Central memory CD4-positive, alpha-beta T cell (primary cell): ENCODE measurements around the gene TOGARAM2.
A peak's percentile ranks its signal among the peaks of the same experiment; 100 is the strongest.

ENCODE experiments used
- DNase-seq: peaks from one replicate; pipeline ENCODE4 v3.0.0; 2022

Gene TOGARAM2

DNA sequence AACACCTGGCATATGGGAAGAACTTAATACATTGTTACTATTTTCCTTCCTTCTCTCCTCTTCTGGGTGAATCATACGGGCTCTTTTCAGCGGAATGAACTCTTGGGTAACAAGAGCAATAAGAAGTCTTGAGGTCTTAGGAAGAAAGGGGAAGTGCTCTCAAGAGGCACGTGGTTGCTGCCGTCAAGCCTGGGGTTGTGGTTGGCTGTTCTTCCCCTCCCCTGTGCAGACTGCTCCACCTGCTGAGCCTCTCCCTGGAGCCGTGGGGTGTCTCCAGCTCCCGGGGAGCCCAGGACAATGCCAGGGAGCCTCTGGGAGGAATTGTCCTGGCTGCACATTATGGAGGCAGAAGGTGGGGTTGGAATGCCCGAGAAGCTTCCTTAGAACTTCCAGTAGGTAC lies 19.4 kb downstream of the TOGARAM2 start:
- peak; percentile 63 for DNase-seq

DNA sequence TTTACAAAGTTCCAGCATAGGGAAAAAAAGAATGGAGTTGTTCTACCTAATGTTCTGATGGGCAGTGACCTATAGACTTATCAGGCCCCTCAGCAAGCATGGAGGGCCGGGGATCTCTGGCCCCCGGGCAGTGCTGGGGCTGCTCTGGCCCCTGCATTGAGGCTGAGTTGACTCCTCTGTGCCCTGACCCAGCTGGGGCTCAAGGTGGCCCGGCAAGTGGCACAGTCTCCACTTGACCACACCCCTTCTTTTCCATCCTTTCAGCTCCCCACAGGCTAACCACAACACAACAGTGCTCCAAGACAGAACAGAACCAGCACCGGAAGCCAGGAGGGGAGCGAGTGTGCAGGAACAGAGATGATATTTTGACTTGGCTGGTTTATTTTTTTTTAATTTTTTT lies 19.9 kb downstream of the TOGARAM2 start:
- DNase-seq = no peak

DNA sequence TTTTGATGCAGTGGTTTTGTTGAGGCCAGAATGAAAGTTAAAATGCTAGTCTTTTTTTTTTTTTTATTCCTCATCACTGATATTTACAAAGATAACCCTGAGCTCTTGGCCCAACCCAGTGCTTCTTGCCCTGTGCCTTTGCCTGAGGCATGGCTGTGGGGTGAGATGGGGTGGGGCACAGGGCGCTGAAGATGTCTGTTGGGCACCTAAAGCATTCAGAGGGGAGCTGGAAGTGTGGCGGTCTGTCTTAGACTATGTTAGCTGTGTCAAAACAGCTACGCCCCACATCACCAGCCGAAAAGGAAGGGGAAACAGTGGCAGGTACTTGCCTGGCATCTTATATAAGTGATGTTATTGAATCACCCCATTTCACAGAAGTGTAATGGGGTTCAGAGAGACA lies 20.7 kb downstream of the TOGARAM2 start:
- peak; percentile 28 for DNase-seq

DNA sequence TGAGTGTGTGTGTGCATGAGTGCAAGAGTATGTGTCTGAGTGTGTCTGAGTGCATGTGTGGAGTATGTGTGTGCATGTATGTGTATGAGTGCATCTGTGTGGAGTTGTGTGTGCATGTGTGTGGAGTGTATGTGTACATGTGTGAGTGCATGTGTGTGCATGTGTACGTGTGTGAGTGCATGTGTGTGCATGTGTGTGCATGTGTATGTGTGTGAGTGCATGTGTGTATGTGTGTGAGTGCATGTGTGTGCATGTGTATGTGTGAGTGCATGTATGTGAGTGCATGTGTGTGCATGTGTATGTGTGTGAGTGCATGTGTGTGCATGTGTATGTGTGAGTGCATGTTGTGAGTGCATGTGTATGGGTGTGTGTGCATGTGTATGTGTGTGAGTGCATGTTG lies 23.7 kb downstream of the TOGARAM2 start:
- no peak for DNase-seq

DNA sequence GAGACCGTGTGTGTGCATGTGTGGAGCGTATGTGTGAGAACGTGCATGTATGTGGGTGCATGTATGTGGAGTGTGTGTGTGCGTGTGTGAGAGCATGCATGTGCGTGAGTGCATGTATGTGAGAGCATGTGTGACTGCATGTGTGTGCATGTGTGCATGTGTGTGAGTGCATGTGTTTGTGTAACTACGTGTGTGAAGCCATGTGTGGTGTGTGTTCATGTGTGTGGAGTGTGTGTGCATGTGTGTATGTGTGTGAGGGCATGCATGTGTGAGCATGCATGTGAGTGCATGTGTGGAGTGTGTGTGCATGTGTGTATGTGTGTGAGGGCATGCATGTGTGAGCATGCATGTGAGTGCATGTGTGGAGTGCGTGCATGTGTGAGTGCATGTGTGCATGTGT lies 24.2 kb downstream of the TOGARAM2 start:
- DNase-seq = no peak

DNA sequence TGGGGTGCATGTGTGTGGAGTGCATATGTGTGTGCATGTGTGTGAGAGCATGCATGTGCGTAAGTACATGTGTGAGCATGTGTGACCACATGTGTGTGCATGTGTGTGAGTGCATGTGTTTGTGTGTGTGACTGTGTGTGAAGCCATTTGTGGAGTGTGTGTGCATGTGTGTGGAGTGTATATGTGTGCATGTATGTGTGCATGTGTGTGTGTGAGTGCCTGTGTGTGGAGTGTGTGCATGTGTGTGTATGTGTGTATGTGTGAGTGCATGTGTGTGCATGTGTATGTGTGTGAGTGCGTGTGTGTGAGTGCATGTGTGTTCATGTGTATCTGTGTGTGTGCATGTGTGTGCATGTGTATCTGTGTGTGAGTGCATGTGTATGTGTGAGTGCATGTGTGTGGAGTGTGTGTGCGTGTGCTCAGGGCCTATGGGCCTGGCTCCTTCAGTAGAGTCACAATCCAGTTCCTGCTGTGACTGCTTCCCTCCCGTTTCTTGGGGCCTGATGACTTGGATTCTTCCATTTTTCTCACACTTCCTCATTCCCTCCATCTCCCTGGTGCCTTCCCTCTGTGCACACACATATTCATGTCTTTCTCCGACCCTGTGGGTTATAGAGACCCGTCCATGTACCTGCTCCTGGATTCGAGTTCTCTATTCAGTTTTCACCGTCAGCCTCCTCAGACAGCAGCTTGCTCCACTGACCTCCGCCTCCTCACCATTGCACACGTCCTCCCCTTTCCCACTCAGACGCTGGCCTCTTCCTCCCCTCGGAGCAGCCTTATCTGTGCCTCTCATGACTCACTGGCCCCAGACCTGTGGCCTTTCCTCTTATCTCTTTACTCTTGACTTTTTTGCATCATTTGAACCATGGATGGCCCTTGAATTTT lies 25.2 kb downstream of the TOGARAM2 start:
- no peak for DNase-seq

DNA sequence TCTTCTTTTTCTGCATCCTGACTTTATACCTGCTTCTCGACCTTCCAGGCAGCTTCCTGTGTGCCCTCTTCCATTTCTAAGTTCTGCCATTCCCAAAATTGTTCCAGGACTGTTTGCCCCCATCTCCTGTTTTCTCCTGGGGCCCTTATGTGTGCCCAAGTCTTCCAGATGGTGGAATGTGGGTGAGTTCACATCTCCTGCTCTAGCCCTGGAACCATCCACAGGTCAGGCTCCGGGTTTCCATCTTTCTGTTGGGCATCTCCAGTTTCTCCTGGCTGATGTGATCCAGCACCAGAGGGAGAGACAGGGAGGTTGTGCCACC lies 25.8 kb downstream of the TOGARAM2 start:
- DNase-seq = no peak

DNA sequence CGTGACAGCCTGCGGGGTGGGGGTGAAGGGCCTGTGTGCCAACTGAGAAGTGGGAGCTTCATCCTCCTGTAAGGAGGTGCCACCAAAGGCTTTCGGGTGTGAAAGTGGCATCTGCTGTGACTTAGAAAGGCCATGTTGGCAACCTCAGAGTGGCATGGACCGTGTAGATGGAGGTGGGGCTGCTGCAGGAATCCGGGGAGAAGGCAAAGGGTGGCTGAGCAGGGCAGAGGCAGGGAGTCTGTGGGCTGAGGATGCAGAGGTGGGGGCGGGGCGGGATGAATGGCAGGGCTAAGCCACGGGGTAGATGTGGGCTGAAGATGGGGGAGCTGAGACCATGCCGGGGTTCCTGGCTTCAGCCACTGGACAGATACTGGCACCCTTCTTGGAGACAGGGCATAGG lies 28.2 kb downstream of the TOGARAM2 start:
- no peak for DNase-seq

DNA sequence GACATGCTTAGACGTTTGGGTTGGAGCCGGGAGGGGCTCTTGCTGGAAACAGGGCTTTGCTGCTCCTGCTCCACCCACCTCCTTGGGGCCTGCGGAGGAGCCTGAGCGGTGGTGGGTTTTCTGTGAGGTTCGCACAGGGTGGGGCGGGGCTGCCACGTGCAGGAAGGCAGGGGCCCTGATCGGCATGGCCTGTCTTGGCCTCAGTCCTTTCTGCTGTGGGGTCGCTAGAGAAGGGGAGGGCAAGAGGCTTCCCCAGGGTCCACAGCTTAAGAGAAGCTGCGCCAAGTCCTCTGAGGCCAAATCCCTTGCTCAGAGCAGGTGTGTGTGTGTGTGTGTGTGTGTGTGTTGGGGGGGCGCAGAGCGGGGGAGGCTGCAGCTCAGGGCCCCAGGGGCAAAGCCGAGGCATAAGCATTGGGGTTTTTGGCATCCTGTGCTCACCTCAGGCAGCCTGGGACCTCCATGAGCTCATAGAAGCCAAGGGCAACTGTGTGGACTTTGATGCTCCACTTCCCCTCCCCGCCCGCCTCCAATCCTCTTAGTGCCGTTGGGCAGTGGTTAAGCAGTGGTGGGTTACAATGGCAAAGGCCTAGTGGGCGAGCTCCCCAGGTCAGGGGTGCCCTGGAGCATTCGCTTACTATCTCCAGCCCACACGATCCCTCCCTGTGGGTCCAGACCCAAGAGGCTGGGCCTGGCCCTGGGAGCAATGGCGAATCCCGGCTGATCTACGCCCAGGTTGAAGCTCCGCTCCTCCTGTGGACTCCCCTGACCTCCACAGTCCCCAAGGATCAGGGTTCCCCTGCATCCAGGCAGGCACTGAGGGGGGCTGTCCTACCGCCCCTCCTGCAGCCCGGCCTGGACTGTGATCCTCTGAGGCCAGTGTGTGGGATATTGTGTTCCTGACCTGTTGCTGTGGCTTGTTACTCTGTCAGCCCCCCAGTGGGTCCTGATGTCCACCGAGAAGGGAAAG lies 28.9 kb downstream of the TOGARAM2 start:
- no peak for DNase-seq

DNA sequence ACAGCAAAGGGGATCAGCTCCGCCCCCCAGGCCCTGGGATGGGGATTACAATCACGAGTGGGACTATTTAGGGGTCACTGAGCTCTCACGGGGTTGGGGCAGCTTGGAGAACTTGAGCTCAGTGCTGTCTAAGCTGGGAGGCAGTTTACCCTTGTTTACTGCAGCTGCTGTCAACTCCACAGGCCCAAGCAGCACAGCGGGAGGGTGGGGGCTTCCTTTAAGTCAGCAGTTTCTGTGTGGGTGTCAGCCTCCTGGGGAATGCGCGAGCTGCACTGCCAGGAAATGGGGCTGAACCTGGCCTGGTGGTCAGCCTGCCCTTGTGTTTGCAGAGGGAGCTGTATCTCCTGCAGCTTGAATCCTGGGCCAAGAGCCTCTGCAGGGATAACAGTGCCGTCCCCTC lies 29.8 kb downstream of the TOGARAM2 start:
- DNase-seq = peak; percentile 57

DNA sequence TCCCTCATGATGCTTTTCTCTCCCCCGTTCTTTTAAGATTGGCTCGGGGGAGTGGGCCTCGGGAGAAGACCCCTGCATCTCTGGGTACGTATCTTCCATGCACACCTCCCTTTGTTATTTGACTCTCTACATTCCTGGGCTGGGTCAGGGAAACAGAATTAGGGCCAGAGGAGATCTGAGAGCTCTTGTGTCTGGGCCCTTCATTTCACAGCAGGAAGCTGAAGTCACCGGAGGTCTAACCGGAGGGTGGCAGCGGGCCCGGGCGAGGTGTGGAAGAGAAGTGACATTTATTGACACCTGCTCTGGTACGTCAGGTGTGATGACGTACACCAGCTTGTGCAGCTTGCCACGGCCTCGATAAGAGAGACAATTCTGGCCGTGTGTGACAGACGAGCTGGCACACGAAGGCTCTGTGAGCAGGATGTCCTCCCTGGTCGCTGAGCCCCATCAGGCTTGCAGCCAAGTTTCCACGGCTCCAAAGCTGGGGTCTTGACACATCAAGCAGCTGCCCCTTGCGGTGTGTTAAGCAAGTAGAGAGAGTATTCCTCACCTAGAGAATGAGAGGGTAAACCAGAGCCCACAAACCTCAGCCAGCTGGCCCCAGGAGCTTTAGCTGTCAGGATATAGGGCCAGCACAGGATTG lies 30.4 kb downstream of the TOGARAM2 start:
- peak; percentile 87 for DNase-seq

DNA sequence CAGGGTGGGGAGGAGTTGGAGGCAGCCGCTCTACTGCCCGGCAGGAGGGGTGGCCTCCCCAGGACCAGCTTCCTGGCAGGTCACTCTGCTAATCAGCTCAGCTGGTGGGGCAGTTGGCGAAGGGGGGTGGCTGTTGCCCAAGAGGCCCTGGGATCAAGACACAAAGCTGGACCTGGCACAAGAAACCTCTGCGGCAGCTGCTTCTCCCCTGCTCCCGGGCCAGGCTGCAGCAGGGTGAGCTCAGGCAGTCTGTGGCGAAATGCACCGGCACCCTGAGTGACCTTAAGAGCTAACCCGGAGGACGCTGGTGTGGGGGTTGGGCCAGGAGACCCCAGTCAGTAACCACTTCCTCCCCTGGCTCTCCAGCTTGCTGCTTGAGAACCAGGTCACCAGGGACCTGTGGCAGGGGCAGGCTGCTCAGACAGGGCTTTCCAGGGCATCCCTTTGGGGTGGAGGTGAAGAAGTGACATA lies 31.1 kb downstream of the TOGARAM2 start:
- peak; percentile 40 for DNase-seq

DNA sequence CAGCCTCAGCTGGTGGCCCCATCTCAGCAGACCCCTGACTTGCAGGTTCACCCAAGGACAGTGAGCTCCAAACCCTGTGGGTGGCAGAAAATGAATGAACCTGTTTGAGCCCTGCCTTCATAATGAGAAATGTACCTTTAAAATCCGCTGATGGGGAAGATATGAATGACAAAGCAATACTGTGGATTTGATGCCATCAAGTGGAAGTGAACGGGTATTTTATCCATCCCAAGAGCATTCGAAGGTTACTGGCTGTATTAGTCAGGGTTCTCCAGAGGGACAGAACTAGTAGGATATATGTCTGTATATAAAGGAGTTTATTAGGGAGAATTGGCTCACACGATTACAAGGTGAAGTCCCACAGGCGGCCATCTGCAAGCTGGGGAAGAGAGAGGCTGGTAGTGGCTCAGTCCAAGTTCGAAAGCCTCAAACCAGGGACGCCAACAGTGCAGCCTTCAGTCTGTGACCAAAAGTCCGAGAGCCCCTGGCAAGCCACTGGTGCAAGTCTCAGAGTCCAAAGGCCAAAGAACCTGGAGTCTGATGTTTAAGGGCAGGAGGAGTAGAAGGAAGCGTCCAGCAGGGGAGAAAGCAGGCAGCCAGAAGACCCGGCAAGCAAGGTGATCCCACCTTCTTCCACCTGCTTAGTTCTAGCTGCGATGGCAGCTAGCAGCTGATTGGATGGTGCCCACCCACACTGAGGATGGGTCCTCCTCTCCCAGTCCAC lies 32.1 kb downstream of the TOGARAM2 start:
- no peak for DNase-seq

DNA sequence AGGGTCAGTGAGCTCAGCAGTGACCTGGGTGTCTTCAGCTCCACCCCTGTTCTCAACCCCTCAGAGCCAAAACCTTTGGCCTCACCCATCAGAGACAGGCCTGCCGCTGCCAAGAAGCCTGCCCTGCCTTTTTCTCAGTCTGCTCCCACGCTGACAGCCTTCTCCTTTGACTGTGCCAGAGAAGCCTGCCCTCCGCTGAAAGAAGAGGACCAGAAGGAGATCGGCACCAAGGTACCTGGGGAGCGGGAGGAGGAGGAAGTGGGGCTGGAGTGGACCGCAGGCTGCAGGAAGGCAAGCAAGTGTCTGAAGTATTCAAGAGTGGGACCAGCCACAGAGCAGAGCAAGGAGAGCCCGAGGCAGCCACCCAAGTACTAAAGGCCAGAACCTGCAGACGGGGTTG lies 33.2 kb downstream of the TOGARAM2 start:
- no peak for DNase-seq

DNA sequence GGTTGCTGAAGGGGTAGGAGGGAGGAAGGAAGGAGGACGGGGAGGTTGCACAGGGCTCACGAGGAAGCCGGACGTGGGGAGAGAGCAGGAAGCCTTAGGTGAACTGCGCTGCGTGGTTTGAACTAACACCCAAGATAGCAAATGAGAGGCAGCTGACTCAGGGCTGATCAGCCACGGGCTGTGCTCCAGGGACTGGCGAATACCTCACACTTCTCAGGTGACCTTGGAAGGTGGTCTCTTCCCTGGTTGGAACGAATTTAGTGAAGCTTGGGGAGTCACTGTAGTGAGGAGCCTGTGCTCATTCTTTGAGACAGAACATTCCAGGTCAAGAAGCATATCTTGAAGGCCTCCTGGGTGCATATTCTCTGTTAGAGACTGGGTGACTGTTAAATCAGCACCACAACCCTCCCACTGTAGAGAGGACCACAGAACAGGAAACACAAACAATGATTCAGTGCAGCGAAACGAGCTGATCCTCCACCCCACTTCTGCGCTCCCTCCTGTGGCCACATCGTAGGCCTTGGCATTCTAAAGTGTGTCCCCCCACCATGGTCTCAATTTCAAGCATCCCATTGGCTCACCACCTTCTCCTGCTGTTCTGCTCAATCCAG lies 33.8 kb downstream of the TOGARAM2 start:
- peak; percentile 76 for DNase-seq

DNA sequence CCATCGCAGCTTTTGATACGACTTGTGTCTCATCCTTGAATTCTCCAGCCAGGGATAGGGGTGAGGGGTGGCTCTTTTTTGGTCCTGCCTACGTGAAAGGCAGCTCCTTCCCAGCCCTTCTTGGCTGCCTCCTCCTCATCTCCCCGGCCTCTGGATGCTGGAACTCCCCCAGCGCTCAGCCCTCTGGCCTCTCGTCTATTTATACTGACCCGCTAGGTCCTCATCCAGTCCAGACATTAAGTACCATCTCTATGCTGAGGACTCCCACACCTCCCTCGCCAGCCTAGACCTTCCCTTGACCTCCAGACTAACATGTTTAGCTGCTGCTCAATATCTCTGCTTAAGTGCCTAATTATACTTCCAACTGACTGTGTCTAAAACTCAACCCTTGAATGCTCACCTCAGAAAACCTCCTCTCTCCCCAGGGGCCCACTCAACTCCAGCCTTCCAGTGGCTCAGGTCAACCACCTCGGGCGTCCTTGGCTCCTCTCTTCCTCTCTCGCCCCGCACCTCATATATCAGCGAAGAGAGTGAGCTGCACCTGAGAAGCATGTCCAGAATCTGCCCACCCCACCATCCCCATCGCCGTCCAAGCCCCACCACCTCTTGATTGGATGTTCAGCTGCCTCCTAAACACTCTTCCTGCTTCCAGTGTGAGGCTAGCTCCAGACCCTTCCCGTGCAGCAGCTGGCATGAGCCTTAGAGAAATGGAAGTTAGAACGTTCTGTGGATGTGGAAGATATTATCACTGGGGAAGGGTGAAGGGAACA lies 34.8 kb downstream of the TOGARAM2 start:
- DNase-seq = no peak

DNA sequence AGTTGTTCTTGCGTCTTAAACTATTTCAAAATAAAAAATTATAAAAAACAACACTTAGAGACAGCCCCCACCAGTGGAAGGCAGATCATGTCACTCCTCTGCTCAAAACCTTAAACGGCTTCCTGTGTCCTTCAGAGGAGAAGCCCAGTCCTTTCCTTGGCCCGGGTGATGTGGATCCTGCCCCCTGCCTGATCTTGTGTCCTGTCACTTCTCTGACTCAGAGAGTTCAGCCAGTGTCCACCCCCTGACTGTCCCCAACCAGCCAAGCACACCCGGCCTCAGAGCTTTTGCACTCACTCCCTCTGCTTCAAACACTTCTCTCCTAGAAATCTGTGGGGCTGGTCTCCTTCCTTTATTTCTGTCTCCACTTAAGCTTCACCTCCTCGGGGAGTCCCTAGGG lies 35.4 kb downstream of the TOGARAM2 start:
- no peak for DNase-seq

DNA sequence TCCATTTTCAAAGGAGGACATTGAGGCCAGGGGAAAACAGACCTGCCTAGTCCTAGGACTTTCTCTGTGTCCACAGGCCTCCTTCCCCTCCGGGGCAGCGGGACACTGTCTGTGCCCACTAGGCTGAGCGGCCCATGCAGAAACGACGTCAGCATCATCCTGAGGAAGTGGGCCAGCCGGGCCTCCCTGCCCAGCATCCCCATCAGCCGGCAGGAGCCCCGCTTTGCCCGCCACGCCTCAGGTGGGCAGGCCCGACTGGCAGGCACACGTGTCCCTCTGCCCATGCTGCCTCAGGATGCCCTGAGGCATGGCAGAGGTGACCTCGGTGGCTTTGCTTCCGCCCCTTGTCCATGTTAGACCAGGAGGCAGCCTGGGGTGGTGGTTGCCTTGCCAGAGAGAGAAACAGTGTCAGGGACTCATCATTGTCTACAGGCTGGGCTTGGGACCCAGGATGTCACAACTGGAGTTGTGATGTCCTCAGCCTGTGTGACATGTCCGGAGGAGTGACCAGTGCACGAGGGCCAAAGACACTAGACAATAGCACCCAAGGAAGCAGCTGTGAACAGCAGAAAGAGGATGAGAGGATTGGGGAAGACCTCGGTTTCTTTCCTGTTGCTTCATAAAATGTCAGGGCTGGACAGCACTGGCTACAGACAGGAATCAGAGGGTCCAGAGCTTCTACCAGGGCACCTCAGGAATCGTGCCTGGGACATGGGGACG lies 36.8 kb downstream of the TOGARAM2 start:
- DNase-seq = no peak

DNA sequence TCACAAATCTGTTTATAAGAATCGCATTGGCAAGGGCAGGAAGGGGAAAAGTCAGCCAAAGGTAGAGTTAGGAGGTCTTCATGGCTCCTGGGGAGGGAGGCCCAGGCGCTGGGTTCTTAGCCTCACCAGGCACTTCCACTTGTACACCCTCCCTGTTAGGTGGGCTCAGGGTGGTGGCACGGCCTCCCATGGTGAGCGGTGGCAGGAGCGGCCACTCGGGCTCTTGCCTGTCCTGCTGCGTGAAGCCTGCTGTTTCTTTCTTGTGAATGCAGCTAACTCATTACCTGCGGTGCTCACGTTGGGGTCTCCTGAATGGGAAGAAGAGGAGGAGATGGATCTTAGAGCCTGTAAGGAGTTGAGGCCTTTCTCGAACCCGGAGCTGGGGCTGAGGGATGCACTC lies 40.8 kb downstream of the TOGARAM2 start:
- no peak for DNase-seq

DNA sequence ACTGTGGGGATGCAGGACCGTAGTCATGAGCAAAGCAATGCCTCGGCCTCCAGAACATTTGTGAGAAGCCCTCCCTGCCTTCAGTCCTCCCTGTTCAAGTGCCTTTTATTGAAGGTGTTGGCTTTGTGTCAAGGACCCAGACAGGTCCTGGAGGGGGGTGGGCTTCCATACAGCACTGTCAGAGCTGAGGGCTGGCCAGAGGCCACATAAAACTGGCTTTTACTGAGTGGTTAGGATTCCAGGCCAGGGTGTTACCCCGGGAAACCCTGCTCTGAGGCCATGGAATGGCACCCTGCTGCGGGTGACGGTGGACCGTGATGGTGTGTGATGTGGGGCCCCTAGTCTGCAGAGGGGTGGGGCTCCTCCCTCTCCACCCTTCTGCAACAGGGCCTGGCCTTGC lies 41.6 kb downstream of the TOGARAM2 start:
- DNase-seq = no peak

DNA sequence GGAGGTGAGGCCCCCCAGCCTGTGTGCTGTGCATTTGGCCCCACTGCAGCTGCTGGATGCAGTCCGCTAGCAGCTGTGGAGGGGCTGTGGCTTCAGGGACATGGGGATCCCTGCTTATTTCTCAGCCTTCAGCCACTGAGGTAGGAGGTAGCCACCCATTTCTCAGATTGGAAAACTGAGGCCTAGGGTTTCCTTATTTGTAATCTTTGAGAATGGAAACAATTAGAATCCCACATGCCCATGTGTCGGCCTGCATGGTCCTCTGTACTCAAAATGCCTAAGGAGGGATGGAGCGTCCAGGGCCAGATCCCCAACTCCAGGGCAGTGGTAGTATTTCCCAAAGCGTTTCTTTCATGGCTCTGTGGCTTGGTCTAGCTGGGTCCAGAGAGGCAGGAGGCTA lies 42.1 kb downstream of the TOGARAM2 start:
- no peak for DNase-seq
